Frontal cortex (tissue), 4 donors: ENCODE data around the gene CTXN1. TPM values are rescaled to one million over a fixed set of nuclear protein-coding genes. Genes with fewer than 3 reads are reported as not detected.
"Not testable (repeated sequence)": the region's sequence is repeated elsewhere in the genome, so short reads cannot be mapped to it uniquely, and the experiment has no call there.

Experiments
- DNase-seq, 2 donors: peaks; one replicate each; pipeline ENCODE4 v3.0.0; 2012; ENCODE audit warnings: low spot score in 2 of 2
- FAIRE-seq: peaks from 2 replicates; lab custom pipeline; 2012; peaks lifted over from hg19 to GRCh38; lab: Jason Lieb, UNC
- total RNA-seq: library from RNA; depleted of rRNA; stranded (reverse); fragments of >200 nt; gene quantifications from one replicate; pipeline ENCODE4 v1.2.3, GENCODE V29; 2014
- donor health status: control.
- donor health status: control.
- donor health status: control.

Gene CTXN1
- total RNA-seq, 1 donor from 2014 or later = 9.4 TPM

GRCh38 chr19:7904074-7905020 is 21.6 kb downstream of the CTXN1 start:
- DNase-seq = peak; percentile 87 to 91
- FAIRE-seq = no peak

GRCh38 chr19:7903244-7904073 is 22.5 kb downstream of the CTXN1 start, which contains the start of gene MAP2K7:
MAP2K7 (plus strand) TSS chr19:7903877; CDS start chr19:7903945, 68 bp downstream.
- peak; percentile 81 for FAIRE-seq
- peak; percentile 100 for DNase-seq

GRCh38 chr19:7902796-7903243 is 23.1 kb downstream of the CTXN1 start:
- FAIRE-seq (no peak), DNase-seq (no peak)

GRCh38 chr19:7901337-7901736 is 24.6 kb downstream of the CTXN1 start:
- FAIRE-seq = no peak
- no peak for DNase-seq

- DNase-seq = no peak
- FAIRE-seq = no peak
Observed at GRCh38 chr19:7900931-7901330, 25.0 kb downstream of the CTXN1 start.

GRCh38 chr19:7900401-7900870 is 25.5 kb downstream of the CTXN1 start:
- DNase-seq (no peak), FAIRE-seq (no peak)

GRCh38 chr19:7899751-7900378 is 26.1 kb downstream of the CTXN1 start:
- FAIRE-seq (no peak), DNase-seq (no peak)

- no peak for FAIRE-seq
- DNase-seq = no peak
Observed at GRCh38 chr19:7898967-7899366, 27.0 kb downstream of the CTXN1 start.

- DNase-seq = no peak
Observed at GRCh38 chr19:7897292-7897691, 28.6 kb downstream of the CTXN1 start.

GRCh38 chr19:7895565-7895964 is 30.4 kb downstream of the CTXN1 start:
- DNase-seq = no peak
- no peak for FAIRE-seq

More at GRCh38 chr19:7897292-7897691, 28.6 kb downstream of the CTXN1 start:
- FAIRE-seq = no peak

GRCh38 chr19:7894612-7895309 is 31.2 kb downstream of the CTXN1 start:
- FAIRE-seq = no peak
- DNase-seq = no peak

- not testable (repeated sequence) for FAIRE-seq
Observed at GRCh38 chr19:7893362-7894101, 32.4 kb downstream of the CTXN1 start.

GRCh38 chr19:7888826-7889217 is 37.1 kb downstream of the CTXN1 start:
- FAIRE-seq = no peak
- DNase-seq = no peak

More at GRCh38 chr19:7893362-7894101, 32.4 kb downstream of the CTXN1 start:
- DNase-seq = not testable (repeated sequence)

GRCh38 chr19:7888145-7888825 is 37.6 kb downstream of the CTXN1 start, which contains the start of gene LRRC8E:
LRRC8E (plus strand) TSS chr19:7888510; CDS start chr19:7895604, 7,094 bp downstream.
- DNase-seq (no peak), FAIRE-seq (no peak)

- no peak for FAIRE-seq
- no peak for DNase-seq
Observed at GRCh38 chr19:7887408-7888144, 38.4 kb downstream of the CTXN1 start.

- FAIRE-seq (no peak), DNase-seq (no peak)
Observed at GRCh38 chr19:7885818-7886217, 40.1 kb downstream of the CTXN1 start.
